Stimulated activated CD4-positive, alpha-beta T cell treated with anti-CD3 and anti-CD28 coated beads, Interleukin-4, amount 100 ng/mL, for 24 hours (primary cell): Measurements from ENCODE around the gene HSPB9.
A peak's percentile ranks its signal among the peaks of the same experiment; 100 is the strongest.

ENCODE experiments used
- DNase-seq: peaks from one replicate; pipeline ENCODE4 v3.0.0-alpha.2; 2020

Gene HSPB9

DNA sequence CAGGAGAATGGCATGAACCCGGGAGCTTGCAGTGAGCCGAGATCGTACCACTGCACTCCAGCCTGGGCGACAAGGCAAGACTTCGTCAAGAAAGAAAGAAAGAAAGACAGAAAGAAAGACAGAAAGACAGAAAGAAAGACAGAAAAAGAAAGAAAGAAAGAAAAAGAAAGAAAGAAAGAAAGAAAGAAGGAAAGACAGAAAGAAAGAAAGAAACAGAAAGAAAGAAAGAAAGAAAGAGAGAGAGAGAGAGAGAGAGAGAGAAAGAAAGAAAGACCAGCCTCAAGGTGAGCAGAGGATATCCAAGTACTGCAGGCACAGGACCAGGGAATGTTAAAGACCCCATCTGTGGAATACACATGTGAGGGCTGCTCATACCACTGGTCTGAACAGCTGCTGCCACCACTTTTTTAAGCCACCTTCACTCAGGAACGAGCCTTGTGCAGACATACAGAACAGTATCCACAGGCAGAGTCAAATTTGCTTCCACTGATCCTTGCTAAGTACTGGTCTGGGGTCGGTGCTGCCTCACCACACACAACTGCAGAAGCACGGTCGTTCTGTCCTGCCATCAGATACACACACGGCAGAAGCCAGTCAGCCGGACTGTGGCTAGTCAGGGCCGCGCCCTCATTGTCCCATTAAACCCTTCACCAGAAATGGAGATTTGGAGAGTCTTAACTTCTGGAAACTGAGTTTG, 24.5 kb downstream of the HSPB9 start:
- DNase-seq = no peak

DNA sequence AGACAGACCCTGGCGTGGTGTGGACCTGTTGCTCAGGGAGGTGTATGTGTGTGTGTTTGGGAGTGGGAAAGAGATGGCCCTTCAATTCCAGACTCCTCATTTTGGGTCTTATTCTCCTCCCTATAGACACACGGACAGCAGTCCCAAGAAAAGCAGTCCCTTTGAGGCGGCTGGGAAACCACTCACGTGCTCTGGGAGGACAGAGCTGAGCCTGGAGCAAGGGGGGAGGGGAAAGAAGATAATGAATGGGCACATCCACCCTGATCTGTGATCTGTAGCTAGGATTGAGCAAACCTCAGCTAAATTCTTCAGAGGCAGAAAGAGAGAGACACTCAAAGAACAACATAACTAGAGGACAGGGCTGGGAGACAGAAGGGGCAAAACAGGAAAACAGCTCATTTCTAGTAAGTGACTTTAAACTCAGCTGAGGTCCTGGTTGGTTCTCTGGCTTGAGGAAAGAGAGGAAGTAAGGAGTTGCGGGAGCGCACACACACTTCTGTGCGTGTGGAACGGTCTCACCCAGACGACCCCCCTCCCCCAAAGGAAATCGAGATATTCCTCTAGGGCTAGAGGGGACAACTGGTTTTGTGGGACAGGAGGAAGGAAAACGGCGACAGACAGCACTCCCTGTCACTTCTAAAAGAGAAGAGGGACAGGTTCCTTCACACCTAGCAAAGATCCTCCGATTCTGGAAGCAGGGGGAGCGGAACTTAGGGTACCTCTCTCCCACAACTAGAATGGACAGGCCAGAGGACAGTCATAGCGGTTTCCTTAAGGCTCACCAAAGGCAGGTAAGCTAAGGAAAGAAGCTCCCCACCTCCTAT, 31.5 kb downstream of the HSPB9 start:
- no peak for DNase-seq

DNA sequence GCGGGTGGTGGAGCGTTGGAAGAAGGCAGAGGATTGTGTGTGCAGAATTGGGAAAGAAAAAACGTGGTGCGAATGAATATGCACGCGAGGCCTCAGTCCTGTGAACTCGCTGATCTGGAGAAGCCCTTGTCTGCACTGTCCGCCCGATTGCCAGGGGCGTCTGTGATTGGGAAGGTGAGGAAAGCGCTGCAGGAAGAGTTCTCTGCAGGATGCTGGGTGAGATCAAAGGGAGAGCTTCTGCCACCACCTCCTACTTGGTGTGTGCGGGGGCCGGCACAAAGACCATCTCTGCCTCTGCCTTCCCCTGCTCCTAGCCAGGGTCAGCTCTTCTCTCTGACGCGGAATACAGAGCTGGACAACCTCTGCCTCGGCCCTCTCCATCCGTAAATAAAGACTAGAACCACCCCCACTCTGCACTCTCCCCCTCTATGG, 33.0 kb downstream of the HSPB9 start:
- no peak for DNase-seq

DNA sequence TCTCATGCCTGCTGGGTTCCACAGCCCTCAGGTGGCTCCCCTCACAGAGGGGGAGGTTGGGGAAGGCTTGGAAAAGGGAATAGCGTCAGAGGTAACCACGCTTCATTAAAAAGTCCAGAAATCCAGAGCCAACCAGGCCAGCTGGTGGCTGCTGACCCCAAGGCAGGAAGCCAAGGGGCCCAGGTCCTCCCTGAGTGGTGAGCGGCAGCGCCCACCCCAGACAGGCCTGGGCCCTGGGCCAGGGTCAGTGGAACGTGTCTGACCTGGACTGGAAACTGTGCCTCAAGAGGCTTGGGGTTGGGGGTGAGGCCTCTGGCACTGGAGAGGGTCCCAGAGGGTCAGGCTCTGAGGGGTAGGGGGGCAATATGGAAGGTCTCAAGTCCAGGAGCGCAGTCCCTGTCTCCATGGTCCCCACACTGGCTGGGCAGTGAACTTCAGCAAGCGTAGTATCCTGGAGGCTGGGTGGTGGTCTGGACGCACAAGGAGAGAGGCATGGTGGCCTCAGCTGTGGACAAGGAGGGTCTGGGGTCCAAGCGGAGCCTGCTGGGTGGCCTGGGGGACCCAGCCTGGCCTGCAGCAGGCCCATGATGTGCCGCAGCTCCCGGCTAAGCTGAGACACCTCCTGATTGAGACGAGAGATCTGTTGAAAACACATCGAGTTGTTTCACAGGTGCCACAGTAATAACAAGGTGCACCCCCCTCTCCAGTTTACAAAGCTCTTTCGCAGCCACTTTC, 37.4 kb downstream of the HSPB9 start:
- DNase-seq = no peak

DNA sequence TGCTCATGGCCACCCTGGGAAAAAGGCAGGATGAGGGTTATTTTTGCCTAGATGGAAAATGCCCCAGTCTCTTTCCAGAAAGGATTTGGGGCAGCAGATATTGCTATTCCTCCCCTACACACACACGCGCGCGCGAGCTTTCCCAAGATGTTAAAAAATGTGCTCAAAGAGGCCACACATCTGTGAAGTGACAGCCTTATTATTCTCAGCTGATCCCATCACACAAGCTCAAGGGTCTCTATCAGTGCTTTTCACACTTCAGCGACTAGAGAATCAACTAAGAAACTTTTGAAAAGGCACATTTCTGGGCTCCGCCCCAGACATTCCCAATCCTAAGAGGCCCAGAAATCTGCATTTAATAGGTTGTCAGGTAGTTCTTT, 37.9 kb downstream of the HSPB9 start:
- DNase-seq = no peak

DNA sequence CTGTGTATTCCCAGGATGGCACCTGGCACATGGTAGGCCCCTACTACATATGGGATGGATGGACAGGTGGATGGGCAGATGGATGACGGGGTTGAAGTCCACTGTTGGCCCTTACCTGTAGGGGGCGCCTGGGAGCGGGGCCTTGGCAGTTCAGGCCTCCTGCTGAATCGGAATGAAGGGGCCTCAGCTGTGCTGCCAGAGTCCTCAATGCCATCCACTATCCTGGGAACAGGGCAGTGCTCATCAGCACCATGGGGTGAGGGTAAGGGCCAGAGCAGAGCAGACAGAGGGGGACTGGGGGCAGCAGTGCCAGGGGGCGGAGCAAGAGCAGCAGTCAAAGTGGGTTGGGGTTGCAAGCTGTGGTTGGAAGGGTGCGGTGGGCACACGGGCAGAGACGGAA, 40.5 kb downstream of the HSPB9 start:
- DNase-seq = peak; percentile 47

DNA sequence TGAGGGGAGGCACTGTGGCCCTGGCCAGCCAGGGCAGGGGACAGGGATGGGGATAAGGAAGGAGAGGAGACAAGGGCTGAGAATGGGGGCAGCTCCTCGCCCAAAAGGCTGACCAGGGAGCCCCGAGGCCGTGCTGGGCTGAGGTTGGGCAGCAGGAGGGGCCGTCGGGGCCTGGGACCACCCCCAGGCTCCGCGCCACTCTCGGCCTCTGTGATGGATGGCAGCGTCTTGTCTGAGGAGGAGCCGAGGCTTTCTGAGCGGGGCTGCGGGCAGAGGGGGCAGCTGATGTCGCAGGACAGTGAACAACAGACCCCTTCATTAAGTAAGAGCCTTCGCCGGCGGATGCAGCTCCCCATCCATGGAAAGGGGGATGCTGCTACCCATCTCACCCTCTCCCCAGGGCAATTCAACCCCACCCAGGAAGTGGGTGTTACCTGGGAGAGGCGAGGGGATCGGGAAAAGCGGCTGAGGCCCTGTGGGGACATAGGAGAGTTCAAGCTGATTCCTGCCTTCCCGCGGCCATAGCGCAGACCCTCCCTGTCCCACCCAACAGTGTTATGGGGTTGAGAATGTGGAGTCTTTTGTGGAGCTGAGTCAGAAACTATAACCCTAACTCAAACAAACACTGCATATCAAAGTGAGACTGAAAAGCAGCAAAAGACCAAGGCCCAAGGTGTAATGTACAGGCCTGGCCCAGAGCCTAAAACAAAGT, 41.2 kb downstream of the HSPB9 start:
- DNase-seq = no peak

DNA sequence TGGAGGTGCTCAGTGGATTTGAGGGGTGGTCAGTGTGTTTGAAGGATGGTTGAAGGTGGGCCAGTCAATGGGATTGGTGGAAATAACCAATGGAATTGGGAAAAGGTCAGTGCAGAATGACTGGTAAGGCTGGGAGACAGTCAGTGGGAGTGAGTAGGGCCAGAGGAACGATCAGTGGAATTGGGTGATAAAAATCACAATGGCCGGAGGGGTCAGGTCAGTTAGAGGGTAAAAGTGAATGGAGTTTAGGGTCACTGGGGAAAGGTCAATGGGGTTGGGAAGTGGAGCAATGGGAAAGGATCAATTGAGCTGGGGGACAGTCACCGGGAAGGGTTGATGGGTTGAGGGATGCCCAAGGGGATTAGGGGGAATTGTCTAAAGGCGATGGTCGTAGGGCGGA, 43.1 kb downstream of the HSPB9 start:
- no peak for DNase-seq

DNA sequence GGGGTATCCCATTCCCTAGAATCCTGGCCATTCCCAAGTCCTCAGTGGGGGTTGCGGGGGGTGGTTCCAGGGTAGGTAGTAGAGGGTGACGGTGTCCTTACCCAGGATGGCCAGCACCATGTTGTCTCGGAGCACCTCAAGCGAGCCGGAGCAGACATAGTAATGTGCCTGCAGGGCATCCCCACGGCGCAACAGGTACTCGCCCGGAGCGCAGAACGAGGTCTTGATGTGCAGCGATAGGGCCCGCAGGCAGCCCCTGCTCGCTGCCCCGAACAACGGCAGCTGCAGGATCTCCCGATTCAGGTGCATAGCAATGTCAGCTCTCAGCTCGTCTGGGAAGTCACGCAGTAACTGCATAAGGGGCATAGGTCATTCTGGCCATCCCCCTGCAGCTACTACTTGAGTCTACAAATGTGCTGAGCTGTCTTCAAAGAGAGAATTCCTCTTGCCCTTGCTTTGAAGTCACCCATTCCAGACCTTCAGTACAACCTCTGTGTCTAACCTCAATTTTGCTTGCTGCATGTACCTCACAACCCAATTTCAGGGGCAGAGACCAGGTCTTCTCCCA, 43.7 kb downstream of the HSPB9 start:
- DNase-seq = no peak

DNA sequence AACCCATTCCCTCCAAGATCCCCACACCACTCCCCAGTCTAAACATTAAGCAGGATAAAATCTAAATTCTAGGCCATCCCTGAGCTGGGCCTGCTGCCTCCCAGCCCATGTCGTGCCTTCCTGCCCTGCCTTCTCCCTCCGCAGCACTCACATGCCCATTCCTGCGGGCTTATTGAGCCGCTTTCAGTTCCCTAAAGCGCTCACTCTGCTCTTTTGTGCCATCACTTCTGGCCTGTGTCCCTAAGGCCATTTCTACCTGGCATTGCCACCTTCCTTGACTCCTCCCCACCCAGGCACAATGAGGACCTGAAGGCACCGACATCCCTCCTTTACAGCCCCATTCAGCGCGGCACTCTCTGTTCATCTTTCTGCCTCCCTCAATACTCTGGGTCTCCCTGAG, 45.2 kb downstream of the HSPB9 start:
- no peak for DNase-seq

DNA sequence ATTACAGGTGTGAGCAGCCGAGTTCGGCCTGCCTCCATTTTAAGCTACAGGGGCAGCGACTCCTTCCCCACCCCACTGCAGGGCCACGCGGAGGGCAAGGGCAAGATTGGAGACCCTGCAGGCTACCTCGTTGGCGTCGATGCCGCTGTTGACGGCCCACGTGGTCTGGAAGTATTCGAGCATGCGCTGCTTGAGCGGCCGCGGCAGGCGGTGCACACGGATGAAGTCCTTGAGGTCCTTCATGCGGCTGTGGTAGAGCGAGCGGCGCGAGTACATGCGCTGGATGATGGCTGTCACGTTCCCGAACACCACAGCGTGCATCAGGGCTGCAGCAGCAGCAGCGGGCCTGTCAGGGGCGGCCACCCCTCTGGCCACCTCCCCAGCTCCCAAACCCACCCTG, 46.7 kb downstream of the HSPB9 start:
- DNase-seq = no peak

DNA sequence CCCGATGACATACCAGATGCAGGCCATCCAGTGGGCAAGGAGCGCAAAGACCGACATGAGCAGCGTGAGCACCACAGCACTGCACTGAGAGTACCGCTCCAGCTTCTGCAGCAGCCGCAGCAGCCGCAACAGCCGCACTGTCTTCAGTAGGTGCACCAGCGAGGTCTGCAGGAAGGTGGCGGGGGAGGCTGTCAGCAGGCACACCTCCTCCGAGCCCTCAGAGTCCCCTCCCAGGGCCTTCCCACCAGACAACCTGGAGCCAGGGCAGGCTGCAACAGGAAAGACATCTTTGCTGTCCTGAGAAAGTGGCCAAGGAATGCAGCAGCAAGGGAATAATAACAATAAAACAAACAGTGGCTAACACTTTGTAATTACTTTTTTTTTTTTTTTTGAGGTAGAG, 49.2 kb downstream of the HSPB9 start:
- DNase-seq = no peak
